ENCODE results near the gene PPP1R10.

PPP1R10 gene

DNA sequence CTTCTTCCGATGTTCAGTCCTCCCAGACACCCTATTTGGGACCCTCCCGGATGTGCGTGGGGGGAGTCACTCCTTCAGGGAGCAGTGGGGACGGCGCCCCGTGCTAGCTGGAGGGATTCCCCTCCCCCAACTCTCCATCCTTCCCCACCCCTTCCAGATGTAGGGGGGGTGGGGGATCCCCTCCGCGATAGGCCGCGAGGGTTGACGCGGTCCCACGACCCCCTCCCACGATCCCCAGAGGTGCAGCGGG is 61.3 kb downstream of the PPP1R10 start:
- Histone ChIP-seq H3K27ac (ENCODE audit: low read length) (peak overlapping the region; percentile 93; the same call in 1 of the 2 replicates), H3K9ac (ENCODE audit: low read length) (peak overlapping the region; percentile 97), H3K4me2 (ENCODE audit: low read depth, low read length) (peak overlapping the region; percentile 93), H3F3A (ENCODE audit: insufficient read depth, low read length) (peaks cover 15% of the 10 kb centered on the region), H3K4me3 (ENCODE audit: low read length) (peak overlapping the region; percentile 96), H3K9me3 (replicated peaks; ENCODE audit: insufficient read depth, low read length) (no peaks in the 10 kb centered on the region), H3K79me2 (ENCODE audit: low read length) (peaks cover 36% of the 10 kb centered on the region), H4K20me1 (ENCODE audit: insufficient read depth, low read length) (no peaks in the 10 kb centered on the region), H3K36me3 (replicated peaks; ENCODE audit: insufficient read depth, low read length) (no peaks in the 10 kb centered on the region; the same call in 1 of the 2 replicates), H2AFZ (ENCODE audit: low read length) (peak overlapping the region; percentile 92), H3K9me2 (replicated peaks; ENCODE audit: insufficient read depth, low read length) (no peaks in the 10 kb centered on the region), H3K27me3 (replicated peaks; ENCODE audit: insufficient read depth, low read length) (no peaks in the 10 kb centered on the region), H3K4me1 (ENCODE audit: low read length) (peaks cover 13% of the 10 kb centered on the region)
- DNase-seq = no peak
- TF ChIP-seq EZH2 (optimal IDR thresholded peaks at IDR 0.05; ENCODE audit: low read depth, low read length) = no peak

DNA sequence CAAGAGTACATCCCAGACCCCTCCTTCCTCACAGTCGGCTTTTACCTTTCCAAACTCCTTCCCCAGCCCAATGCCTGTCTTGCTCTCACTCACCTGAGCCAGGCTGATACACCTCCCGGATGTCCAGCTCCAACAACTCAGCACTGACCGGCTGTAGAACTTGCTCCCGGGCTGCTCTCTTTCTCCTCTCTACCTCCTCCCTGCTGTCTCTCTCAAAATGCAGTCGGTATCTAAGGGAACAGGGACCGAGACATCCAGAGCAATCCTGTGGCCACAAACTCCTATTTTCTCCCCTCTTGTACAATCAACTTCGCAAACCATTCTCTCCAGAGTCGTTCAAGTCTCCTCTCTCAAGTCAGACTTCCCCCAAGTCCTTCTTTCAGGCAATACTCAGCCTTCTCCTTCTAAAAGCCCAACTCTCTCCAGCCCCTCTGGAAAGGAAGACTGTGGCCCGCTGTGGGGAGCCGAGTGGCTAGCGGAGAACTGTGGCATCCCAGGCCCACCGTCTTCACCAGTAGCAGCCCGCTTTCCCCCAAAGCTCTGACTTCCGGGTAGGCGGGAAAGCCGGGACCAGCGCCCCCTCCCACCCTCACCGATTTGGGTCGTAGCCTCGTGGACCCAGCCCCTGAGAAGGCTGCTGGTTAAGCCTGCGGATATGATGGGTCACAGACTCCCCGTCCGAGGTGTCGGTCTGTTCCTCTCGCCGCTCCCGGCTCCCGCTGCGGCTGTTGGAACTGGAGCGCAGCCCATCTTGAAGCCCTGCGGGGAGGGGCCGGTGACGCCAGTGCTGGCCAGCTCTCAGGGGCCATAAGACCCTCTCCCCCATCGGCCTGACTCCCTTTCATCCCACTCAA is 61.9 kb downstream of the PPP1R10 start:
- Histone ChIP-seq H3K36me3 (replicated peaks; ENCODE audit: insufficient read depth, low read length) (no peaks in the 10 kb centered on the region; the same call in 1 of the 2 replicates), H3K4me2 (ENCODE audit: low read depth, low read length) (peak overlapping the region; percentile 93), H3K9me2 (replicated peaks; ENCODE audit: insufficient read depth, low read length) (no peaks in the 10 kb centered on the region), H3F3A (ENCODE audit: insufficient read depth, low read length) (peaks cover 15% of the 10 kb centered on the region), H3K27ac (ENCODE audit: low read length) (no peak overlapping the region), H3K4me3 (ENCODE audit: low read length) (peak overlapping the region; percentile 96), H3K4me1 (ENCODE audit: low read length) (peaks cover 13% of the 10 kb centered on the region), H3K9ac (ENCODE audit: low read length) (peak overlapping the region; percentile 97), H2AFZ (ENCODE audit: low read length) (peak overlapping the region; percentile 92), H3K79me2 (ENCODE audit: low read length) (peaks cover 36% of the 10 kb centered on the region), H3K27me3 (replicated peaks; ENCODE audit: insufficient read depth, low read length) (no peaks in the 10 kb centered on the region), H4K20me1 (ENCODE audit: insufficient read depth, low read length) (no peaks in the 10 kb centered on the region), H3K9me3 (replicated peaks; ENCODE audit: insufficient read depth, low read length) (no peaks in the 10 kb centered on the region)
- no peak for DNase-seq
- TF ChIP-seq EZH2phosphoT487 (IDR thresholded peaks at IDR 0.05; ENCODE audit: low read length) (no peak), EZH2 (optimal IDR thresholded peaks at IDR 0.05; ENCODE audit: low read depth, low read length) (no peak)
- TF ChIP-seq, protein P1, sequence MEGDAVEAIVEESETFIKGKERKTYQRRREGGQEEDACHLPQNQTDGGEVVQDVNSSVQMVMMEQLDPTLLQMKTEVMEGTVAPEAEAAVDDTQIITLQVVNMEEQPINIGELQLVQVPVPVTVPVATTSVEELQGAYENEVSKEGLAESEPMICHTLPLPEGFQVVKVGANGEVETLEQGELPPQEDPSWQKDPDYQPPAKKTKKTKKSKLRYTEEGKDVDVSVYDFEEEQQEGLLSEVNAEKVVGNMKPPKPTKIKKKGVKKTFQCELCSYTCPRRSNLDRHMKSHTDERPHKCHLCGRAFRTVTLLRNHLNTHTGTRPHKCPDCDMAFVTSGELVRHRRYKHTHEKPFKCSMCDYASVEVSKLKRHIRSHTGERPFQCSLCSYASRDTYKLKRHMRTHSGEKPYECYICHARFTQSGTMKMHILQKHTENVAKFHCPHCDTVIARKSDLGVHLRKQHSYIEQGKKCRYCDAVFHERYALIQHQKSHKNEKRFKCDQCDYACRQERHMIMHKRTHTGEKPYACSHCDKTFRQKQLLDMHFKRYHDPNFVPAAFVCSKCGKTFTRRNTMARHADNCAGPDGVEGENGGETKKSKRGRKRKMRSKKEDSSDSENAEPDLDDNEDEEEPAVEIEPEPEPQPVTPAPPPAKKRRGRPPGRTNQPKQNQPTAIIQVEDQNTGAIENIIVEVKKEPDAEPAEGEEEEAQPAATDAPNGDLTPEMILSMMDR (IDR thresholded peaks at IDR 0.05; ENCODE audit: low read length) = no peak

DNA sequence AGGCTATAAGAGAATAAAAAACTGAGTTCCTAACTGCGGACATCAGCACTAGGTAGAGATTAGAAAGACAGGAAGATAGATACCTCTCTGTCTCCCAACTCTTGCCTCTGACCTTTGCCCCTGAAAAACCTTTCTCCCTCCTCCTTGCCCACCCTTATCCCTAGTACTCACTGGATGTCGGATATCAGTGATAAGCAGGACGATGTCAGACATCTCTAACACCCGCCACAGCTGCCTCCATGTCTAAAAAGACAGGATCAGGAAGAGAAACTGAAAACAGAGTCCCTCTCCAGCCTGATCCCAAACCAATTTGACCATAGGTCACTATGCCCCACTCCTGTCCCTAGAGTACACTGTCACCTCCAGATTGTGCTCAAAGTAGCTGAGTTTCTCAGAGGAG is 62.6 kb downstream of the PPP1R10 start:
- no peaks in the 10 kb centered on the region for H3K9me2 ChIP-seq (replicated peaks; ENCODE audit: insufficient read depth, low read length)
- TF ChIP-seq, protein P1 (IDR thresholded peaks at IDR 0.05; ENCODE audit: low read length) = no peak
- TF ChIP-seq EZH2 (optimal IDR thresholded peaks at IDR 0.05; ENCODE audit: low read depth, low read length) (no peak), EZH2phosphoT487 (IDR thresholded peaks at IDR 0.05; ENCODE audit: low read length) (no peak)
- H4K20me1 ChIP-seq (ENCODE audit: insufficient read depth, low read length) = no peaks in the 10 kb centered on the region
- H3K4me2 ChIP-seq (ENCODE audit: low read depth, low read length) = no peak overlapping the region; the same call in 1 of the 2 replicates
- no peak overlapping the region for H3K9ac ChIP-seq (ENCODE audit: low read length)
- no peak for DNase-seq
- no peak overlapping the region for H3K4me3 ChIP-seq (ENCODE audit: low read length)
- H3K9me3 ChIP-seq (replicated peaks; ENCODE audit: insufficient read depth, low read length) = no peaks in the 10 kb centered on the region
- peaks cover 15% of the 10 kb centered on the region for H3F3A ChIP-seq (ENCODE audit: insufficient read depth, low read length)
- no peak overlapping the region for H2AFZ ChIP-seq (ENCODE audit: low read length)
- H3K4me1 ChIP-seq (ENCODE audit: low read length) = peaks cover 13% of the 10 kb centered on the region
- H3K27me3 ChIP-seq (replicated peaks; ENCODE audit: insufficient read depth, low read length) = no peaks in the 10 kb centered on the region
- no peaks in the 10 kb centered on the region; the same call in 1 of the 2 replicates for H3K36me3 ChIP-seq (replicated peaks; ENCODE audit: insufficient read depth, low read length)
- no peak overlapping the region for H3K27ac ChIP-seq (ENCODE audit: low read length)
- peaks cover 32% of the 10 kb centered on the region for H3K79me2 ChIP-seq (ENCODE audit: low read length)
